GM19099 (cell line): Measurements from ENCODE around the gene MED27.

Experiments
- POLR2A ChIP-seq: IDR thresholded peaks from 3 replicates; pipeline ENCODE4 v1.6.1; 2011; ENCODE audit warnings: low read depth; ENCODE audit not compliant: insufficient read length; ENCODE audit errors: extremely low read depth

MED27 gene

DNA sequence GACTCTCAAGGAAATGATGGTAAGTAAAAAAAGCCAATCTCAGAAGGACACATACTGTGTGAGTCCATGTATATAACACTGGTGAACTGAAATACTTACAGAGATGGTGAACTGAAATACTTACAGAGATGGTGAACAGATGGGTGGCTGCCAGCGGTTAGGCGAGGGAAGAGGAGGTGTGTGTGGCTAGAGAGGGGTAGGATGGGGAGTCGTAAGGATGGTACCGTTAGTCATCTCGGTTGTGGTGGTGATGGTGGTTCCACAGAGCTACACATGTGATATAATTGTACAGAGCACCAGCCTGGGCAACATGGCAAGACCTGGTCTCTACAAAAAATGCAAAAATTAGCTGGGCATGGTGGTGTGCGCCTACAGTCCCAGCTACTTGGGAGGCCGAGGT lies 226.2 kb downstream of the MED27 start:
- TF ChIP-seq POLR2A: no peak

DNA sequence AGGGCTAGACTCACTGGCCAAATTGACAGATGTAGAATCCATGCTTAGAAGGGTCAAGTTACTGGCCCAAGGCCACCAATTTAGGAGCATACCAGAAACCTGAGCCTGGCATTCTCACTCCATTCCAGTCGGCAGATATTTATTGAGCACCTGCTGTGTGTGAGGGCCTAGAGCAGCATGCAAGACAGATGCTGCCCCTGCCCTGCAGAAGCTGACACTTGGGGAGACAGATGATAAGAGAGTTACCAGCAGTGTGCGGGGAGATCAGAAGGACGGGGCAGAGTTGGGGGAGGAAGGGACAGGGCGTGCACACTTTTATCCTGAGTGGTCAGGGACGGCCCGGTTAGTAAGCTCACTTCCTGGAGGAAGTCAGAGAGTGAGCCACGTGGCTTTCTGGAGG lies 228.3 kb downstream of the MED27 start:
- TF ChIP-seq POLR2A: no peak

GRCh38 chr9:131849391-131849790 lies 230.3 kb downstream of the MED27 start:
- no peak for TF ChIP-seq POLR2A

- TF ChIP-seq POLR2A: no peak
Measured at GRCh38 chr9:131848570-131849160, 231.0 kb downstream of the MED27 start.

GRCh38 chr9:131847665-131848354 lies 231.9 kb downstream of the MED27 start:
- TF ChIP-seq POLR2A: no peak

GRCh38 chr9:131845305-131846298 lies 234.1 kb downstream of the MED27 start:
- TF ChIP-seq POLR2A: no peak

DNA sequence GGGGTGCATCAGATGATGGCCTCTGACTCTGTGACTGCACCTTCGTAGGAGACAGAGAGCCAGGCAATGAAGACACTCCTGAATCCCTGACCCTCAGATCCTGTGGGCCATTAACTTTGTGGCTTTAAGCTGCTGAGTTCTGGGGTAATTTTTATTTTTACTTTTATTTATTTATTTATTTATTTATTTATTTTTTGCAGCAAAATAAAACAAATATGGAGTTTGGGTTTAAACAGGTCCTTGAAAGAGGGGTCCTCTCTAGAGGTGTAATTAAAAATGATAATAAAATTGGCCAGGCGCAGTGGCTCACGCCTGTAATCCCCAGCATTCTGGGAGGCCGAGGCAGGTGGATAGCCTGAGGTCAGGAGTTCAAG lies 234.9 kb downstream of the MED27 start:
- no peak for TF ChIP-seq POLR2A

GRCh38 chr9:131843989-131844744 lies 235.5 kb downstream of the MED27 start:
- no peak for TF ChIP-seq POLR2A

DNA sequence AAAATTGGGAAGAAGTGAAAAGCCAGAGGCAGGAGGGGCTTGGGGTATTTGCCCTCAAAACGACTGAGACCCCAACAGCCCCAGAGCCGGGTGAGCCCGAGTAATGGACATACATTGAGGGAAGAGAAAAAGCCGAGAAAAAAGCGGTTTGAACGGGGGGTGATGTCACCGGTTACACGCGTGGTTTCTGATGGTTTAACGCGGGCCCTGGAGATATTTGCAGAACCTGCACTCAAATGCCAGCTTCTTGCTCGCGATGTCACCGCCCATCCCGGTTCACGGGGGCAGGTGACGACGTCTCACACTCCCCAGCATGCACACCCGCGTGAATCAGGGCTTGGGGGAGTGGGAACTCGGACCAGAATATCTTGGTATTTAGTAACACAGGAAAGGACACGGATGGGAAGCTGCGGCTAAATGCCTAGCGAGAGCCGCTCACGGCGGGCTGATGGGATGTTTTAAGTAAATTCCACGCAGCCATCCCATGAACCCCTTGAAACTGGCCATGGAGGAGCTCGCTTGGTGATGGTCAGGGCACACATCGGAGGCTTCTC lies 237.8 kb downstream of the MED27 start:
- no peak for TF ChIP-seq POLR2A

DNA sequence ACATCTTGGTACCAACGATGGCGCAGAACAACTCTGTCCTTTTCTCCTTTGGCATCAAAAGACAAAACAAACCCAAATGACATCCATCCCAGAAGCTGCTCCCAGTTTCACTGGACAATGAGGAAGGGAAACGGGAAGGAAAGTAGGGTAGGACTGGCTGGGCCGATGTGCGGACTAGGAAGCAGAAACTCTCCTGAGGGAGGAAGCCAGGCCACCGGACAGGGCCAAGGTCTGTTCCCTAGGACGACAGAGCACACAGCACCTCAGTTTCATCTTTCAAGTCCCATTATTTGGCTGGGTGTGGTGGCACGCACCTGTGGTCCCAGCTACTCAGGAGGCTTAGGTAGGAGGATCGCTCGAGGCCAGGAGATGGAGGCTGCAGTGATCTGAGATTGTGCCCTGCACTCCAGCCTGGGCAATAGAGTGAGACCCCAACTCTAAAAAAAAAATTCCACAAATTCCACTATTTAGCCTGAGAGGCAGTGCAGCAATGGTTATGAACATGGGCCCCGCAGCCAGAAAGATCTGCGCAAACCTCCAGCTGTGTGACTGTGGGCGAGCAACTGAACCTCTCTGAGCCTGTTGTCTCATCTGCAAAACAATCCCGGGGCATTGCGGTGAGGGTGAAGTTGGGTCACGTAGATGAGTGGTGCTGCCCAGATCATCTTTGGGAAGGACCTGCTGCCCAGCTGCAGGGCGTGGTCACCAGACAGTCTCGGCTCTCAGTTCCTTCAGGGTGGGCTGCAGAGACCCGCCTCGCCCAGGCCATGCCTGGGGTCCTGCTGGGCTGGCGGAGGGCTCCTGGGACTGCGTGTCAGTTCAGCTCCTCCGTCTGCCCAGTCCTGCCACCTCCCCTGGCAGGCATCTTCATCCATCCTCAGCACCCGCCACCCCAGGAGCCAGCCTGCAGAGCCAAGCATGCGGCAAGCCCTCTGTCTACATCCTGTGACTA lies 238.6 kb downstream of the MED27 start:
- no peak for TF ChIP-seq POLR2A

DNA sequence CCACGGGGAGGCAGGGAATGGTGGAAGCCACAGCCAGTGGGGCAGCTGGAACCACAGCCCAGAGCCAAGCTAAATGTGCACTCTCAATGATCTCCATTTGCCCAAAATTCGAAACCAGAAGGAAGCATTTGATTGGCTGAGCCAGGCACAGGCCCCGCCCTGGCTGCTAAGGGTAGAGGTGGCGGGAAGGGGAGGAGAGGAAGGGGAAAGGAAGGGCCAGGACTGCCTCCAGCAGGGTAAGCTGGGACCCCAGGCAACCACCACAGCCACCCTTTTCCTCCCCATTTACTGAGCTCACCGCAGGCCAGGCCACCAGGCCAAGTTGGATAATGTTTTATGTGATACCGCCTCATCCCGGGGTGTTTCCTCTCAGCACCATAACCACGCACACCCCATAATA lies 239.4 kb downstream of the MED27 start:
- no peak for TF ChIP-seq POLR2A

DNA sequence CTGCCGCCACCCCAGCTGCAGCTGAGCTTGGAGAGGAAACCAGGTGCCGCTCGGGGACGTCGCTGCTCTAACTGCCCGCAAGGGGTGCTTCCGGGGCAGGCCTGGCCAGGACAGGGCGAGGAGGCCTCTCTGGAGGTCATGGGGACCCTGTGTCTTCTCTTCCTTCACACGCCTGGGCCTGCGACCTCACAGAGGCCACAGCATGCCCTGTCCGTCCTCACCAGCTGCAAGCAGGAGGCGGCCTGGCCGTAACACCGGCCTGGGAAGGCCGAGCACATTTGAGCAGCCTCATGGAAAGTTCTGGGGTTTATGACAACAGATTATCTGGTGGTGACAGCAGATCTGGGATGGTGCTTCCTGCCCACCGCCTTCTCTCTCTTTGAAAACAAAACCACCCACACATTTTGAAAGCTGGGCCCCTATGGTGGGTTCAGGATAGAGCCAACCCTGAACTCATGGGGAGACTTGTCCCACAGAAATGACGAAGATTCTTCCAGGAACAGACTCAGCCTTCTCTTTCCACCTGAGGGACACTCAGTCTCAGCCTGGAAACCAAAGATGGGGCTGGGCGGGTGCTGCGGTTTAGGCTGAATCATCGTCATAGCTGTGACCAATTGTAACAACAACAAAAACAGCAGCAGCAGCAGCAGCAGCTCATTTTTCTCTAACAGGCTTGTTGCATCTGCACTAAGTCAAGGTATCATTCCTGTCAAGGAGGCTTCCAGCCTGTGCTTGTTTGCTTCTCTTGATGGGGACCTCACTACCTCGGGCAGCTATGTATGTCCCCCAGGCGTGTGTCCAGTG lies 240.2 kb downstream of the MED27 start:
- TF ChIP-seq POLR2A: no peak
